ENCODE data around the gene SORCS1. TPM values are rescaled to one million over a fixed set of nuclear protein-coding genes. Genes with fewer than 3 reads are reported as not detected.

Gene SORCS1
- total RNA-seq, 4 donors from 2014 or later = 7.1 to 16.7 (median 10.7) TPM

DNA sequence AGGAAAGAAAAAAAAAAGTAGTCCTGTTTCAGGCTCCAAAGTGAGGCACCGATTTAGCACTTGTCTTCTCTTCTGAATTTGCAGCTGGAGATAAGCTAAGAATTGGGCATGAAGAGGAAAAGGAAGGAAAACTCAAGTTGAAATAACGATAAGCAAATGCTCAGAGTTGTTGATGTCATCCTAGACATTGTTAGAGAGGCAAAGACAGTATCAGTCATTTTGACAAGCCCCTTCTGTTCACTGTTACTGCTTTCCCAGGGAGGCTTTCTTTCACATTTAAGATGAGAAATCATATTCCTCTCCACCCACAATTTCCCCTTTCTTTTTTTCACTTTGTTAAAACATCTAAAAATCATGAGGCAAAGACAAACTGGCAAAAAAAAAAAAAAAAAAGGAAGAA is 41.8 kb downstream of the SORCS1 start:
- no peak overlapping the region for H3K27ac ChIP-seq (replicated peaks in 1 of 4)
- H3K4me3 ChIP-seq = no peak overlapping the region
- TF ChIP-seq CTCF (IDR thresholded peaks at IDR 0.05) (no peak), EP300 (IDR thresholded peaks at IDR 0.05) (no peak)
- WGBS = 54% methylated on average over 2 of the region's 2 CpGs
- no peak for DNase-seq (ENCODE audit: extremely low spot score)
- H3K36me3 ChIP-seq = no peaks in the 10 kb centered on the region
- H3K4me1 ChIP-seq = no peaks in the 10 kb centered on the region
- H3K27me3 ChIP-seq = peaks cover 0 to 6% (median 0%) of the 10 kb centered on the region in 4 donors
- intact Hi-C loops (cut with DNase I) = no loop called here
- no peaks in the 10 kb centered on the region for H3K9me3 ChIP-seq

DNA sequence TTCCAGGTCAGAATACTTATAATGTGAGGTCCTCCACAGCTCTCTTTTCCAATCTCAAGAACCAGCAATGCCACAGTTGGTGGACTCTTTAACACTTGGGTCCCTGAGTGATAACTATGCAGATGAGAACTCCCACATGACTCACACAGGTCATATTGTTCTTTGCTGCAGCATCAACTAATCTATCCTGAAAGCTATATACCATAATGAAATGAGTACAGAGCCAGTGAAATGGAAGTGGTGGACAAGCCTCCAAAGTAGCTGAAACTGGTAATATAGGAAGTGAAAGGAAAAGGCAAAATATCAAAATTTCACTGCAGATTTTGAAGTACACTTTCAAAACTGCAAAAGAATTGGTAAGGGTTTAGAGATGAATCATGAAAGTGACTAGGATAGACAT is 45.6 kb downstream of the SORCS1 start:
- no peaks in the 10 kb centered on the region for H3K27me3 ChIP-seq
- H3K36me3 ChIP-seq = no peaks in the 10 kb centered on the region
- no peaks in the 10 kb centered on the region for H3K4me1 ChIP-seq
- H3K9me3 ChIP-seq = peaks cover 0 to 5% (median 0%) of the 10 kb centered on the region in 4 donors
- no peak overlapping the region for H3K27ac ChIP-seq (replicated peaks in 1 of 4)
- no peak for DNase-seq (ENCODE audit: extremely low spot score)
- TF ChIP-seq POLR2AphosphoS5 (IDR thresholded peaks at IDR 0.05) = no peak
- TF ChIP-seq CTCF (IDR thresholded peaks at IDR 0.05) = no peak
- TF ChIP-seq POLR2A (IDR thresholded peaks at IDR 0.05; ENCODE audit: low read depth) = no peak
- no peak for TF ChIP-seq EP300 (IDR thresholded peaks at IDR 0.05)
- H3K4me3 ChIP-seq = no peak overlapping the region
- intact Hi-C loops (cut with DNase I) = no loop called here

DNA sequence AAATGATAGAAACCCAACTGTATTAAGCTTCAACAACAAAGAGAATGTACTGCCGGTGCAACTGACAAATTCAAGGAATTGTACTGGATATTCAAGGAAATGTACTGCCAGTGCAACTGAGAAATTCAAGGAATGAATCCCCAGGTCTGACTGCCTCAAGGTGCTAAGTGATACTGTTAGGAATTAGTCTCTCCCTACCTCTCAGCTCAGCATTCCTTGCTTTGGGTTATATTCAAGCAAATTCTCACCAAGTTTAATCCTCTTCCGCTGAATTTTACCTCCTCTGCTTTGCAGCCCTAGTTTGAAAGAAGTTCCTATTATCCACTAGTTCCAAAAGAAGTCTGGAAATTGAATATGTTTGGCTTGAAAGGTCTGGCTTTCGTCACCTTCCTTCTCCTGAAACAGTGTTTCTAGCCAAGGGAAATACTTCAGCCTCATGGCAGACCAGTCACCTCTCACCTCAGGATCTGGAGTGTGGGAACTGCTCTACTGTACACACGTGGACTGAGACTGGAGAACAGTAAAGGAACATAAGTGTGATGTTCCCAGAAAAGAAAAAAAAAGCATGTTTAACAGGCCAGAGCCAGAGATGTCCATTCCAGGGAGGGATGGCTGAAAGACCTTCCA is 60.4 kb downstream of the SORCS1 start:
- no peaks in the 10 kb centered on the region for H3K36me3 ChIP-seq
- no peak for TF ChIP-seq POLR2A (IDR thresholded peaks at IDR 0.05; ENCODE audit: low read depth)
- no peak for TF ChIP-seq CTCF (IDR thresholded peaks at IDR 0.05)
- TF ChIP-seq EP300 (IDR thresholded peaks at IDR 0.05) = no peak
- peak in 1 of 2 donors; percentile 33 for TF ChIP-seq POLR2AphosphoS5 (IDR thresholded peaks at IDR 0.05)
- WGBS = 41% methylated on average over 4 of the region's 4 CpGs
- peaks cover 0 to 4% (median 1%) of the 10 kb centered on the region in 4 donors for H3K9me3 ChIP-seq
- peaks cover 12 to 24% (median 23%) of the 10 kb centered on the region in 4 donors for H3K4me1 ChIP-seq
- H3K27me3 ChIP-seq = no peaks in the 10 kb centered on the region
- no peak overlapping the region for H3K27ac ChIP-seq (replicated peaks in 1 of 4)
- no peak overlapping the region for H3K4me3 ChIP-seq
- intact Hi-C loops (cut with DNase I) = no loop called here
- DNase-seq (ENCODE audit: extremely low spot score) = no peak

GRCh38 chr10:107103174-107104025 is 61.1 kb downstream of the SORCS1 start:
- TF ChIP-seq CTCF (IDR thresholded peaks at IDR 0.05) (no peak), POLR2A (IDR thresholded peaks at IDR 0.05; ENCODE audit: low read depth) (no peak), POLR2AphosphoS5 (IDR thresholded peaks at IDR 0.05) (peak in 1 of 2 donors; percentile 59)
- intact Hi-C loops (cut with DNase I) = no loop called here
- Histone ChIP-seq H3K27me3 (no peaks in the 10 kb centered on the region), H3K4me3 (no peak overlapping the region), H3K36me3 (no peaks in the 10 kb centered on the region), H3K9me3 (no peaks in the 10 kb centered on the region), H3K27ac (replicated peaks in 1 of 4) (no peak overlapping the region), H3K4me1 (peaks cover 12 to 24% (median 23%) of the 10 kb centered on the region in 4 donors)
- WGBS = 33% methylated on average over 8 of the region's 8 CpGs
- DNase-seq (ENCODE audit: extremely low spot score) = no peak

All from esophagus muscularis mucosa (tissue), 4 donors.